Gastrocnemius medialis (tissue), 4 donors: Measurements from ENCODE around the gene MEGF9.

ENCODE experiments used
- CTCF ChIP-seq, 5 experiments: fragments of 450-650 bp in 3 of 5; fragments of 200-600 bp in 2 of 5; sonication (generic) in 2 of 5; IDR thresholded peaks in 4 of 5; conservative IDR thresholded peaks in 1 of 5; 1 replicate in 4 of 5; 2 replicates in 1 of 5; pipeline ENCODE4 v1.5.1; 2016 to 2019; ENCODE audit warnings: antibody characterized with exemption in 5 of 5, mild to moderate bottlenecking in 3 of 5, moderate library complexity in 3 of 5
- POLR2A ChIP-seq, 2 donors: fragments of 450-650 bp; IDR thresholded peaks; one replicate each; pipeline ENCODE4 v1.6.1; 2017; ENCODE audit warnings: antibody characterized with exemption in 2 of 2, mild to moderate bottlenecking in 2 of 2, moderate library complexity in 2 of 2

GRCh38 chr9:120702075-120702474 lies 12.2 kb downstream of the MEGF9 start:
- no peak for TF ChIP-seq CTCF (IDR thresholded peaks at IDR 0.05 in 4 of 5, conservative IDR thresholded peaks at IDR 0.05 in 1 of 5)
- no peak for TF ChIP-seq POLR2A (IDR thresholded peaks at IDR 0.05)
